ENCODE results near the gene TTLL8.

DNA sequence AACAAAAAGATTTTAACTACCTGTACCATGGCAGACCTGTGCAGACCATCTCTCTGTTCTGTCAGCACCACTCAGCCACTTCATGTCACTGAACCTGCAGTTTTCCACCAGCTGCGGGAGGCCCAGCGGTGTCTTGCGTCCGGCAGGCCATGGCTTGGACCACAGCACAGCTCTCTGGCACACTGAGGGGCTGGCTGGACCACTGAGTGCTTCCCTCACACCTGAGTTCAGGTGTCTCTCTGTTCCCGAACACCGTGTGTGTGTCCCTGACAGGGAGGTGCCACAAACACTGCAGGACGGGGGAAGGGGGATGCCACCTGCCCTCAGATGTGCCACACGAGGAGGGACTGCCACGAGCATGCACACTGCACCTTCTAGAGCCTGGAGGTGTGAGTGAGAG is 49.4 kb upstream of the TTLL8 start:
- TF ChIP-seq, protein P1, sequence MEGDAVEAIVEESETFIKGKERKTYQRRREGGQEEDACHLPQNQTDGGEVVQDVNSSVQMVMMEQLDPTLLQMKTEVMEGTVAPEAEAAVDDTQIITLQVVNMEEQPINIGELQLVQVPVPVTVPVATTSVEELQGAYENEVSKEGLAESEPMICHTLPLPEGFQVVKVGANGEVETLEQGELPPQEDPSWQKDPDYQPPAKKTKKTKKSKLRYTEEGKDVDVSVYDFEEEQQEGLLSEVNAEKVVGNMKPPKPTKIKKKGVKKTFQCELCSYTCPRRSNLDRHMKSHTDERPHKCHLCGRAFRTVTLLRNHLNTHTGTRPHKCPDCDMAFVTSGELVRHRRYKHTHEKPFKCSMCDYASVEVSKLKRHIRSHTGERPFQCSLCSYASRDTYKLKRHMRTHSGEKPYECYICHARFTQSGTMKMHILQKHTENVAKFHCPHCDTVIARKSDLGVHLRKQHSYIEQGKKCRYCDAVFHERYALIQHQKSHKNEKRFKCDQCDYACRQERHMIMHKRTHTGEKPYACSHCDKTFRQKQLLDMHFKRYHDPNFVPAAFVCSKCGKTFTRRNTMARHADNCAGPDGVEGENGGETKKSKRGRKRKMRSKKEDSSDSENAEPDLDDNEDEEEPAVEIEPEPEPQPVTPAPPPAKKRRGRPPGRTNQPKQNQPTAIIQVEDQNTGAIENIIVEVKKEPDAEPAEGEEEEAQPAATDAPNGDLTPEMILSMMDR (IDR thresholded peaks at IDR 0.05): no peak
- TF ChIP-seq EP300 (IDR thresholded peaks at IDR 0.05): no peak
